Measurements from ENCODE around the gene PLPP7.

The PLPP7 gene

GRCh38 chr9:131281119-131281965 lies 8.2 kb upstream of the PLPP7 start:
- DNase-seq (ENCODE audit: low read depth, low spot score), result no peak

DNA sequence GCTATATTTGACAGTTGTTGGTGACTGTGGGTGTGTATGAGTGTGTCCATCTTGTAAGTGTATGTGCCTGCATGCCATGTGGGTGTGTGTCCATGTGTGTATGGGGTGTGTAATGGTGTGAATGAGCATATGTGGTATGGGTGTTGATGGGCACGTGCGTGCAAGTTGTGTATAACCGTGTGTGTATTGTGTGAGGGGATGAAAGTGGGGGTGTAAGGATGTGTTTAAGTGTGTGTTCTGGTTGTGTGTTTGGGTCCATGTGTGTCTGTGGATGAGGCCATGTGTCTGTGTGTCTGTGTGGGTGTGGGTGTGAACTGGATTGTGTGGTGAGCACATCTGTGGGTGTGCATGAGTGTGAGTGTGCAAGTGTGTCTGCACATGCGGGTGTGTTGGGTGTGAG lies 7.3 kb upstream of the PLPP7 start:
- DNase-seq (ENCODE audit: low read depth, low spot score), result no peak

DNA sequence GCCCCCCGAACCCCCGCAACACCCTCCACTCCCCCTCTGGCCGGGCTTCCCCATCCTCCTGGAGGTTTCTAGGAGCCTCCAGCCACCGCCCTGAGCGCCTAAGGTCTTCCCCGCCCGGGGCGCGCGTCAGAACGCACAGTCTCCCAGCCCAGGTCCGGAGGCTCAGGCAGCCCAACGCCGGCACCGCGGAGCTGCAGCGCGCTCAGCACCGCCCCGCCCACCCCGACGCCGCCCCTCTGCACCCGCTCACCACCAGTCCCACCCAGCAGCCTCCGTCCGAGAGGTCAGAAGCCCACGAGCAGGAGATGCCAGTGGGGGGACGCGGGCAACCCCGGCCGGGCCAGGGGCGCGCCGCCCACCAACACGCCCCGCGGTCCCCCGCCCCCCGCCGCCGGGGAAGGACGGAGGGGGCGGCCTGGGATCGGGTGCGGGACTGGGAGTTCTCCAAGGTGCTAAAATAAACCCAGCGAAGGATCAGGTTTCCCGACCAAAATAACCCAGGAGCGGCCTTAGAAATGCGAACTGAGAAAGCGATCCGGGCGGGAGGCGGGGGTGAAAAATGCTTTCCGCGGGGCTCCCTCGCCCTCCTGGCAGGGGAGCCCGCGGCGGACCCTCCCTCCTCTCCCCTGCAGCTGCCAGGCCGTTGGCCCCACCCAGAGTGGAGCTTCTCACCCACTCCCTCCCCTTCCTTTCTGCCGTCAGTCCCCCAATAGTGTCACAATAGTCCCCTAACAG lies 6.7 kb upstream of the PLPP7 start:
- DNase-seq (ENCODE audit: low read depth, low spot score), result peak; percentile 81

- DNase-seq (ENCODE audit: low read depth, low spot score), result no peak
Observed at GRCh38 chr9:131284856-131285255, 4.7 kb upstream of the PLPP7 start.

GRCh38 chr9:131287359-131287758 lies 2.2 kb upstream of the PLPP7 start:
- no peak for DNase-seq (ENCODE audit: low read depth, low spot score)

- DNase-seq (ENCODE audit: low read depth, low spot score), result no peak
Observed at GRCh38 chr9:131288217-131288616, 1.3 kb upstream of the PLPP7 start.

DNA sequence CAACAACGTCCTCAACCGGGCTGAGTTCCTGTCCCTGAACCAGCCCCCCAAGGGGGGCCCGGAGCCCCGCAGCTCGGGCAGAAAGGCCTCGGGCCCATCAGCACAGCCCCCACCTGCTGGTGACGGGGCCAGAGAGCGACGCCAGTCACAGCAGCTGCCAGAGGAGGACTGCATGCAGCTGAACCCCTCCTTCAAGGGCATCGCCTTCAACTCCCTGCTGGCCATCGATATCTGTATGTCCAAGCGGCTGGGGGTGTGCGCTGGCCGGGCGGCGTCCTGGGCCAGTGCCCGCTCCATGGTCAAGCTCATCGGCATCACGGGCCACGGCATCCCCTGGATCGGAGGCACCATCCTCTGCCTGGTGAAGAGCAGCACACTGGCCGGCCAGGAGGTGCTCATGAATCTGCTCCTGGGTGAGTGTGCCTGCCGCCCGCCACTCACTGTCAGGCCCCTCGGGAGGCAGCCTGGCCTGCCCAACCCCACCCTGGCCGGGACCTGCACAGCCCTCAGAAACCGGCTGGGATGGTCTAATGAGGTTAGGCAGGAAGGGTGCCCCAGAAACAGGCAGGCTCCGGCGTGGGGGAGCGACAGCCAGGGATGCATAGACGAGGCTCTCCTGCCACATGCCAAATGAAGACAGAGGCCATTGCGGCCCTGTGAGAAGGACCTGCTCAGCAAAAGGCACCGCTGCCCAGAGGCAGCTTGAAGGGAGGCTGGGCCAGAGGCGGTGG lies 678 bp downstream of the PLPP7 start:
- no peak for DNase-seq (ENCODE audit: low read depth, low spot score)

DNA sequence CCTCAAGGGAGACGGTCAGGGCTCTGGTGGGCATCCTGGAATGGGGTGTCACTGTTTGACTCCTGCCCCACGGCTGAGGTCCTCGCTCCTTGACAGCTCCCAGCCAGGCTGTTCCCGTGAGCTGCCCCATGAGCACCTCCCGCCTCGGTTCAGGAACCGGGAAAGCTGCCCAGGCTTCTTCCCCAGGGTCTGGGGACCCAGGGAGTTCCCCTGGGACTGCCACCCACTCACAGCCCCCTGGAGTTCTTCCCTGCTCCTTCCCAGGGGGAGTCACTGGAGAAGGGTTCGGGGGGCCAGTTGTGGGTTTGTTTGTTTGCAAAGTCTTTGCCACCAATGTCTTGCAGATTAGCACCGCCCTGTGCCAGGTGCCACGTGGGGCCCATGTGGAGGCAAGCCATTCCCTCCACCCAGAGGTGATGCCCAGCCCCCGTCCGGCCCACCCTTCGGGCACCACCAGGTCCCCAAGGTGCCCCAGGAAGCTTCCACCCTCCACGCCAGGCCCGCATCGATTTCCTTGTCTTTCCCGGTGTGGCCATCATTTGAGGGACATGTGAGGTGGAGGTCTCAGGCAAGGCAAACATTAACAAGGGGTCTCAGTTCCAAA lies 1.3 kb downstream of the PLPP7 start:
- DNase-seq (ENCODE audit: low read depth, low spot score), result no peak

GRCh38 chr9:131291795-131292315 lies 2.3 kb downstream of the PLPP7 start:
- DNase-seq (ENCODE audit: low read depth, low spot score), result no peak

DNA sequence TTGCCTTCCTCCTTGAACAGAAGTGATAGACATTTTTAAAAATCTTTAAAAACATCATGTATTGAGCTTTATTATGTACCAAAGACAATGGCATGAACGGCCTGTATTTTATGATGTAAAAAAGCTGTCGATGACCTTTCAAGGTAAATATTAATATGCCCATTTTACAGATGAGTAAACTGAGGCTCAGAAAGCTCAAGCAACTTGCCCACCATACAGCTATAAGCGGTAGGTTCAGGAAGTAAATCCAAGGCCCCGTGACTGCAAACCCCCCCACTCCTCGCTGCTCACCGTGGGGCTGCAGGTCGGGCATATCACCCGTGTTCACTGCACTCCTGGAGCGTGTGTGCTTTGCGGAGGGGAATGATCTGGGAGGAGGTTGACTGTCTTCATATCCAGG lies 3.4 kb downstream of the PLPP7 start:
- DNase-seq (ENCODE audit: low read depth, low spot score), result no peak

DNA sequence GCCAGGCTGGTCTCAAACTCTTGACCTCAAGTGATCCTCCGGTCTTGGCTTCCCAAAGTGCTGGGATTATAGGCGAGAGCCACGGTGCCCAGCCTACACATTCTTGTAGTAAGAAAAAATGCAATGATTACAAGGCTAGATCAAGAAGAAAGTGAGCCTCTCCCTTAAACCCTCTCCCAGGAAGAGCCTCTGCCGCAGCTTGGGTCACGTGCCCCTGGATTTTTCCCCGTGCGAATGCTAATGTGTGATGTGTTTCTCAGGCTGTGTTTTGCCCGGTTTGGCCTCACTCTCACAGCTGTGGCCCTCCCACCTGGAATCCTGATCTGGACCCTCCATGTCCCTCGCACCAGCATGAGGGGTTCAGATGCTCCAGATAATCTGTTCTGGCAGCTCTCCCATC lies 6.9 kb downstream of the PLPP7 start:
- no peak for DNase-seq (ENCODE audit: low read depth, low spot score)

DNA sequence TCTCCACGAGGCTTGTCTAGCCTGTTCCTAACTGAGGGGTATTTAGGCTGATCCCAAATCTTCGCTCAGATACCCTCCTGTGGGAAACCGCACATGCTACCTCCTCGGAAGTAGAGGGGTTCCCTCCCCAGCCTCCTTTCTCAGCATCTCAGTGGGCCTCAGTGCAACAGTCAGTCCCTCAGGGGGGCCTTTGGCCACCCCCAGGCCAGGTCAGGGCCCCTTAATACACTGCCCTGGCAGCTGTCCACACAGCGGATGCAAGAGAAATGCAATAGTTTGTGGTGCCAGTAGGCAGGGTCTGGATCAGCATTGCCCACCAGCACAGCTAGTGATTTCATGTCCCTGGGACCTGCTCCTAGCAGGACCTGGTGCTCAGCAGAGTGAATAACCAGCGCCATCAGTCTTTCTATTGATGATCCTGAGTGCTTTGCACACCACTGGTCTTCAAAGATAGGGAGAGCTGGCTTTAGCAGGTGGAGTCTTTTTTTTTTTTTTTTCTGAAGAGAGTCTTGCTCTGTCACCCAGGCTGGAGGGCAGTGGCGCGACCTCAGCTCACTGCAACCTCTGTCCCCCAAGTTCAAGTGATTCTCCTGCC lies 7.5 kb downstream of the PLPP7 start:
- DNase-seq (ENCODE audit: low read depth, low spot score), result no peak

GRCh38 chr9:131297903-131298302 lies 8.4 kb downstream of the PLPP7 start:
- DNase-seq (ENCODE audit: low read depth, low spot score), result no peak

GRCh38 chr9:131298341-131298740 lies 8.8 kb downstream of the PLPP7 start:
- no peak for DNase-seq (ENCODE audit: low read depth, low spot score)

GRCh38 chr9:131298816-131299215 lies 9.3 kb downstream of the PLPP7 start:
- DNase-seq (ENCODE audit: low read depth, low spot score), result no peak

DNA sequence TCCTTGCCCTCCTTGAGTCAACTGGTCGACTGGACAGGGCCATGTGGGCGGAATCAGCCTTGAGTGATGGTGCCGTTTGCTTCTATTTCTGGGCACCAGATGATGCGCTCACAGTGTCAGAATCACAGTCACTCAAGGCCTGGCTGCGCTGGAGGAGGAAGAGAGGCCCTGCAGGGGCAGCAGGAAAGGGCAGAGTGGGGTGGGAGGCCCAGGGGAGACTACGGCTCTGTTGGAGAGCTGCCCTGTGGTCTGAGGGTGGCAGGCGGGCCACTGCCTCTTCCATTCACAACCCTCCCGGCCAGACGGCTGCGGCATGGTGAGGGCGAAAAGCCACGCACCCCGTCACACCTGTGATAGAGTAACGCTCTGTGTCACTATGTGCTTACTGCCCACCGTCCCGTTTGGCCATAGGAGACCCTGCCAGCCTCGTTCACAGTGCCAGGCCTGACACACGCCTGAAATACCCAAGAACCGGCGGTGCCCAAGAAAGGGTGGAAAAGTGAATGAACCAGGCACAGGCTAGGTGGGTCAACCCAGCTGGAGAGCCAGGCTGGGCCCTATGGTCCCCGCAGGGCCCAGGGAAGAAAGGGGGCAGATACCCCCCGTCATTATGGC lies 9.9 kb downstream of the PLPP7 start:
- no peak for DNase-seq (ENCODE audit: low read depth, low spot score)

GRCh38 chr9:131299961-131300347 lies 10.4 kb downstream of the PLPP7 start:
- no peak for DNase-seq (ENCODE audit: low read depth, low spot score)

DNA sequence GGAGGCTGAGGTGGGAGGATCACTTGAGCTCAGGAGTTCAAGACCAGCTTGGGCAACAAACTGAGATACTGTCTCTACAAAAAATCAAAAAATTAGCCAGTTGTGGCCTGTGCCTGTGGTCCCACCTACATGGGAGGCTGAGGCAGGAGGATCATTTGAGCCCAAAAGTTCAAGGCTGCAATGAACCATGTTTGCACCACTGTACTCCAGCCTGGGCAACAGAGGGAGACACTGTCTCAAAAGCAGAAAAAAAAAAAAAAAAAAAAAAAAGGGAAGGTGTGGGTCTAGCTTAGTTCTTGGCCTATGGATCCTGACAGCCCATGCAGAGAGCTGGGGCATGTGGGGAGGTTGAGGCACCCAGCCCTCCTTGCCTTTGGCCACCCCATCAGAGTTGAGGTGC lies 10.9 kb downstream of the PLPP7 start:
- DNase-seq (ENCODE audit: low read depth, low spot score), result no peak

DNA sequence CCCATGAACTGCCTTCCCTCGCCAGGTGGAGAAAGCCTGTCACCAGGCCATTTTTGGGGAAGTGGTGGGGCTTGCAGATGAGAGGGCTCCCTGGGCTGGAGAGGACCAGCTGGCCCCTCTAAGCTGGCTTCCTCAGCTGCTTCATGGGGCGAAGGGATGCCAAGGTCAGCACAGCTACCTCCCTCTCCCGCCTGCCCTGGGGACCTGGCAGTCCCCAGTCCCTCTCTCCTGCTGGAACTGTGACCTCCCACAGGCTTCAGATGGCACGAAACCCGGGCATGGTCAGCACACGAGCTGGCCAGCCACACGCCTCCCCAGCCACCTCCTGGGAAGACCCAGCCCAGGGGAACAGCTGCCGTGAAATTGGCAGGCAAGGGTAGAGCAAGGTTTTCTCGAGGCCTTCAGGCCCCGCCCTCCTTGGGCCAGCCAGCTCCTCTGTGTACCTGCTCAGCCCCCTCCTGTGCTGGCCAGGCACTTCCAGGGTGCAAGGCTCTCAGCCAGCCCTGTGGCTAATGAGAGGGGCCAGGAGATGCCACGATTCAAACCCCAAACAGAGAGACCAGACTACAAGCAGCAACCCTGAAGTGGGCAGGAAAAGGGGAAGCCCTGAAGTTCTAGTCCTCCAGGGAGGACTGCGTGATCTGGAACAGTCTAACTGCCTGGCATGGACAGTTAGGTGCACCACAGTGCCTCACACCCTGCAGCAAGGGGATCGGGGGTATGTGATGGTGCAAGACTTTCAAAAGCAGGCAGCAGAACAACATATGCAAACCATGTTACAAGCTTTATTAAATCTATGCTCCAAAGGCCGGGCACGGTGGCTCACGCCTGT lies 12.9 kb downstream of the PLPP7 start:
- no peak for DNase-seq (ENCODE audit: low read depth, low spot score)

All from ELF-1 (cell line).